HepG2 (cell line): Measurements from ENCODE around the gene GLYAT. TPM values are rescaled to one million over a fixed set of nuclear protein-coding genes. Genes with fewer than 3 reads are reported as not detected.

Experiments used
- ATAC-seq: fragments of 200-7000 bp; cut with Tn5 transposase; 3 replicates; pipeline ENCODE4 v1.9.1; 2020; ENCODE audit warnings: mild to moderate bottlenecking, moderate library complexity
- BruUV-seq: library from RNA; stranded (reverse); fragments of 400-500 nt; replicated peaks from 2 replicates; lab custom pipeline; 2021; lab: Mats Ljungman, UMichigan
- CTCF ChIA-PET: fragments of 300-600 bp; formaldehyde crosslinking; extraction: SDS; loops from one replicate; lab custom pipeline; 2021; ENCODE audit warnings: low total read pairs, inconsistent platforms, low intra/inter-chr PET ratio; lab: Yijun Ruan, JAX
- POLR2A ChIA-PET: fragments of 350-600 bp; sonication (Branson Sonifier 250); formaldehyde crosslinking; loops from one replicate; lab custom pipeline; 2020; ENCODE audit warnings: antibody characterized with exemption, inconsistent platforms; lab: Yijun Ruan, JAX
- DNase-seq: peaks from one replicate; pipeline ENCODE4 v3.0.0-alpha.2; 2015; ENCODE audit warnings: low spot score
- FAIRE-seq: peaks from 3 replicates; lab custom pipeline; 2011; peaks lifted over from hg19 to GRCh38; lab: Jason Lieb, UNC
- H2AFZ ChIP-seq: one replicate; pipeline ENCODE4 v1.6.1; 2011; ENCODE audit warnings: low read length, inconsistent platforms
- H3K27ac ChIP-seq: fragments of 300-600 bp; 3 replicates; pipeline ENCODE4 v1.8.0; 2011; ENCODE audit warnings: mixed run types, mild to moderate bottlenecking, mixed read lengths, low read length, inconsistent platforms; ENCODE audit not compliant: insufficient read depth; ENCODE audit errors: extremely low read length
- H3K27me3 ChIP-seq, 2 experiments: fragments of 200-600 bp in 1 of 2; 2 replicates in 1 of 2; 3 replicates in 1 of 2; pipeline versions ENCODE4 v1.6.0 to v1.8.0; 2011; ENCODE audit warnings: low read length in 2 of 2, mild to moderate bottlenecking in 2 of 2, moderate library complexity in 2 of 2, inconsistent platforms in 1 of 2; ENCODE audit not compliant: insufficient read depth in 2 of 2, control insufficient read depth in 1 of 2
- H3K36me3 ChIP-seq, 2 experiments: fragments of 200-600 bp in 1 of 2; replicated peaks in 1 of 2; 2 replicates in 1 of 2; 3 replicates in 1 of 2; pipeline versions ENCODE4 v1.5.1 to v1.8.0; 2011; ENCODE audit warnings: low read length in 2 of 2, inconsistent platforms in 1 of 2; ENCODE audit not compliant: insufficient read depth in 2 of 2, control insufficient read depth in 1 of 2
- H3K4me1 ChIP-seq: 2 replicates; pipeline ENCODE4 v1.5.1; 2012; ENCODE audit warnings: low read length, inconsistent platforms; ENCODE audit not compliant: insufficient read depth
- H3K4me2 ChIP-seq: 2 replicates; pipeline ENCODE4 v1.6.0; 2011; ENCODE audit warnings: low read depth, low read length, inconsistent platforms
- H3K4me3 ChIP-seq, 3 experiments: fragments of 200-600 bp in 1 of 3; sonication (generic), shearing (Covaris generic) in 1 of 3; replicated peaks in 1 of 3; 2 replicates each; pipeline ENCODE4 v1.5.1; 2011 to 2016; ENCODE audit warnings: low read length in 3 of 3, inconsistent platforms in 2 of 3, low read depth in 2 of 3, mild to moderate bottlenecking in 2 of 3, control low read depth in 1 of 3, mixed read lengths in 1 of 3; ENCODE audit not compliant: insufficient read depth in 1 of 3
- H3K79me2 ChIP-seq: one replicate; pipeline ENCODE4 v1.6.1; 2011; ENCODE audit warnings: low read length, inconsistent platforms; ENCODE audit not compliant: insufficient read depth
- H3K9ac ChIP-seq: 2 replicates; pipeline ENCODE4 v1.6.0; 2011; ENCODE audit warnings: mild to moderate bottlenecking, low read depth, low read length, inconsistent platforms; ENCODE audit not compliant: insufficient read depth
- H3K9me3 ChIP-seq: 2 replicates; pipeline ENCODE4 v1.5.1; 2012; ENCODE audit warnings: mild to moderate bottlenecking, low read length
- H4K20me1 ChIP-seq: 2 replicates; pipeline ENCODE4 v1.6.0; 2011; ENCODE audit warnings: inconsistent platforms, mild to moderate bottlenecking, low read length, moderate library complexity; ENCODE audit not compliant: insufficient read depth
- ARID3A ChIP-seq: IDR thresholded peaks from 2 replicates; pipeline ENCODE4 v1.6.1; 2012; ENCODE audit warnings: low read depth, low read length, improper control_type of control experiment
- CBFB ChIP-seq: sonication (generic); formaldehyde crosslinking; IDR thresholded peaks from 2 replicates; pipeline ENCODE4 v1.4.0; 2020; ENCODE audit warnings: missing genetic modification reagents
- HNF4G ChIP-seq, 2 experiments: sonication (generic) in 1 of 2; formaldehyde crosslinking in 1 of 2; IDR thresholded peaks; 2 replicates each; pipeline versions ENCODE4 v1.4.0 to v1.6.1; 2011 to 2020; ENCODE audit warnings: borderline replicate concordance in 2 of 2, low read depth in 2 of 2, mild to moderate bottlenecking in 2 of 2, low read length in 1 of 2, missing genetic modification reagents in 1 of 2, moderate library complexity in 1 of 2
- KLF12 ChIP-seq: sonication (generic); formaldehyde crosslinking; IDR thresholded peaks from 2 replicates; pipeline ENCODE4 v1.4.0; 2020; ENCODE audit warnings: missing genetic modification reagents, borderline replicate concordance
- MIER2 ChIP-seq: IDR thresholded peaks from 2 replicates; pipeline ENCODE4 v1.6.1; 2016; ENCODE audit warnings: missing biosample characterization, missing genetic modification reagents
- RXRB ChIP-seq: IDR thresholded peaks from 2 replicates; pipeline ENCODE4 v1.6.1; 2016; ENCODE audit warnings: borderline replicate concordance, missing genetic modification reagents, missing compliant biosample characterization
- SIN3A ChIP-seq: IDR thresholded peaks from 2 replicates; pipeline ENCODE4 v1.6.1; 2011; ENCODE audit warnings: low read depth, mild to moderate bottlenecking, control low read depth, low read length, borderline replicate concordance
- ZC3H13 ChIP-seq: sonication (generic); formaldehyde crosslinking; IDR thresholded peaks from 2 replicates; pipeline ENCODE4 v1.8.1; 2023; ENCODE audit warnings: mild to moderate bottlenecking, missing genetic modification reagents, moderate library complexity
- ZFY ChIP-seq: sonication (generic); formaldehyde crosslinking; IDR thresholded peaks from 2 replicates; pipeline ENCODE4 v1.4.0; 2020; ENCODE audit warnings: missing genetic modification reagents
- ZNF34 ChIP-seq: sonication (generic); formaldehyde crosslinking; IDR thresholded peaks from 2 replicates; pipeline ENCODE4 v1.4.0; 2020; ENCODE audit warnings: mild to moderate bottlenecking, missing genetic modification reagents, borderline replicate concordance
- ZNF607 ChIP-seq: sonication (generic); formaldehyde crosslinking; IDR thresholded peaks from 2 replicates; pipeline ENCODE4 v1.5.1; 2020; ENCODE audit warnings: missing genetic modification reagents, mild to moderate bottlenecking, borderline replicate concordance
- ZSCAN12 ChIP-seq: sonication (generic); formaldehyde crosslinking; IDR thresholded peaks from 2 replicates; pipeline ENCODE4 v1.9.0; 2021; ENCODE audit warnings: mild to moderate bottlenecking, missing genetic modification reagents
- WGBS: methylation state at CpG from one replicate; pipeline ENCODE4 v1.1.6; 2017; ENCODE audit warnings: low lambda C conversion rate; 5-methylcytosine and 5-hydroxymethylcytosine counted together
- in situ Hi-C: cut with HindIII; loops from 2 replicates; pipeline ENCODE4 v1.10.0; 2017; ENCODE audit warnings: low pct_unique_long_range_greater_than_20kb; ENCODE audit not compliant: extremely low pct_ligation_motif_present
- intact Hi-C: fragments of 100-400 bp; cut with micrococcal nuclease; formaldehyde crosslinking; loops from one replicate; pipeline ENCODE4 v1.10.0; 2022; ENCODE audit not compliant: unreplicated experiment
- polyA plus RNA-seq, 8 experiments: library from polyadenylated mRNA; depleted of rRNA in 3 of 8; stranded (reverse) in 7 of 8; unstranded in 1 of 8; fragments of >200 nt; fragmentation: Illumina TruSeq in 4 of 8; extraction: Trizol in 4 of 8; gene quantifications; 2 replicates each; pipeline versions ENCODE4 v1.2.1 to v1.2.3, GENCODE V29; 2011 to 2016; ENCODE audit warnings: low read depth in 4 of 8, missing spikeins in 1 of 8, mixed read lengths in 1 of 8; ENCODE audit not compliant: insufficient read depth in 1 of 8
- total RNA-seq, 5 experiments: library from RNA; depleted of rRNA; stranded (reverse); fragments of >200 nt; fragmentation: Illumina TruSeq; extraction: Trizol; gene quantifications; 2 replicates each; pipeline ENCODE4 v1.2.3, GENCODE V29; 2016; ENCODE audit warnings: low read depth in 1 of 5
- TF ChIP-seq, protein P1 (sequence below): sonication (generic); formaldehyde crosslinking; IDR thresholded peaks from 2 replicates; pipeline ENCODE4 v1.8.0; 2023; ENCODE audit warnings: mild to moderate bottlenecking, missing genetic modification reagents
- TF ChIP-seq, protein P2 (sequence below): sonication (generic); formaldehyde crosslinking; IDR thresholded peaks from 2 replicates; pipeline ENCODE4 v1.5.0; 2020; ENCODE audit warnings: missing genetic modification reagents, mild to moderate bottlenecking, borderline replicate concordance

GLYAT gene
- total and polyA plus RNA-seq, 2 of the 13 experiments (the other 11 are each of a cell fraction or from before 2014, with no cell fraction given), result not detected

DNA sequence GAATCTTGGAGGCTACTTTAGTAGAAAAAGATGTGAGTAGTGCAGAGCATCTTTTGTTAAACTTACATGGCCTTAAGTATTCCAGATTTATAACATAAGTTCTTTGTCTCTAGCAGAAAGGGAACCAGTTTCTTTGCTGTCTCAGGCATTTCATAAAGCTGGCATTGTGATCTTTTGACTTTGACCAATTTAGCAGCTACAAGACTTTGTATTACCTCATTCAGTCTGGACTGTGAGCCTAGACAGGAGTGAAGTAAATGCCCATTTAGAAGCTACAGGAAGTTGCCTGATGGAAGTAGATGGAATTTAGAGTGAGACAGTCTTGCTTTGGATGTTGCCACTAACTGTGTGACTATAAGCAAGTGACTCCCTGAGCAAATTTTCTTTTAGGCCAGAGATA, 25.7 kb upstream of the GLYAT start:
- BruUV-seq, result no TSS peak
- in situ Hi-C loops, result no loop called here
- Histone ChIP-seq H3K79me2 (no peaks in the 10 kb centered on the region), H3K9ac (no peak overlapping the region), H3K4me2 (no peak overlapping the region), H2AFZ (no peak overlapping the region), H3K4me1 (peaks cover 30% of the 10 kb centered on the region), H3K36me3 (no peaks in the 10 kb centered on the region), H3K9me3 (no peaks in the 10 kb centered on the region), H3K4me3 (no peak overlapping the region), H3K27ac (no peak overlapping the region), H4K20me1 (no peaks in the 10 kb centered on the region), H3K27me3 (no peaks in the 10 kb centered on the region)
- intact Hi-C loops, result no loop called here
- ChIA-PET CTCF (no interaction called here), POLR2A (no interaction called here)
- TF ChIP-seq MIER2 (CRISPR knock-in tag) (no peak), HNF4G (IDR thresholded peaks at IDR 0.05; ENCODE audit: borderline replicate concordance, low read depth, low read length) (0 out of 2 replicates have a peak, but pooled peaks have one; percentile 19), HNF4G (CRISPR knock-in tag; IDR thresholded peaks at IDR 0.05; ENCODE audit: borderline replicate concordance, low read depth) (no peak), RXRB (no peak)
- ATAC-seq (no peak), DNase-seq (no peak), FAIRE-seq (no peak)

- H3K79me2 ChIP-seq, result no peaks in the 10 kb centered on the region
- no peak overlapping the region for H3K9ac ChIP-seq
- BruUV-seq, result no TSS peak
- no peak for DNase-seq
- in situ Hi-C loops, result no loop called here
- no peak overlapping the region for H3K4me3 ChIP-seq
- 27% methylated on average over 5 of the region's 5 CpGs for WGBS
- no peaks in the 10 kb centered on the region for H3K36me3 ChIP-seq
- H3K4me2 ChIP-seq, result no peak overlapping the region
- peaks cover 0 to 1% of the 10 kb centered on the region in 2 experiments; a peak in 1 of 5 replicates for H3K27me3 ChIP-seq
- no peak overlapping the region for H3K27ac ChIP-seq
- no peak for ATAC-seq
- FAIRE-seq, result no peak
- no peak overlapping the region for H2AFZ ChIP-seq
- peaks cover 22% of the 10 kb centered on the region for H3K9me3 ChIP-seq
- H4K20me1 ChIP-seq, result no peaks in the 10 kb centered on the region
- POLR2A ChIA-PET, result no interaction called here
- CTCF ChIA-PET, result no interaction called here
- intact Hi-C loops, result no loop called here
- no peaks in the 10 kb centered on the region for H3K4me1 ChIP-seq
- TF ChIP-seq SIN3A, result no peak
- no peak for TF ChIP-seq ZC3H13 (CRISPR knock-in tag)
- no peak for TF ChIP-seq ZNF34 (CRISPR knock-in tag)
- TF ChIP-seq, protein P1, sequence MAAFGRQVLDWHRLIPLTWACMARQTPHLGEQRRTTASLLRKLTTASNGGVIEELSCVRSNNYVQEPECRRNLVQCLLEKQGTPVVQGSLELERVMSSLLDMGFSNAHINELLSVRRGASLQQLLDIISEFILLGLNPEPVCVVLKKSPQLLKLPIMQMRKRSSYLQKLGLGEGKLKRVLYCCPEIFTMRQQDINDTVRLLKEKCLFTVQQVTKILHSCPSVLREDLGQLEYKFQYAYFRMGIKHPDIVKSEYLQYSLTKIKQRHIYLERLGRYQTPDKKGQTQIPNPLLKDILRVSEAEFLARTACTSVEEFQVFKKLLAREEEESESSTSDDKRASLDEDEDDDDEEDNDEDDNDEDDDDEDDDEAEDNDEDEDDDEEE (CRISPR knock-in tag), result no peak
- TF ChIP-seq CBFB (CRISPR knock-in tag), result no peak
- no peak for TF ChIP-seq ZFY
- no peak for TF ChIP-seq ZSCAN12 (CRISPR knock-in tag)
- TF ChIP-seq, protein P2, sequence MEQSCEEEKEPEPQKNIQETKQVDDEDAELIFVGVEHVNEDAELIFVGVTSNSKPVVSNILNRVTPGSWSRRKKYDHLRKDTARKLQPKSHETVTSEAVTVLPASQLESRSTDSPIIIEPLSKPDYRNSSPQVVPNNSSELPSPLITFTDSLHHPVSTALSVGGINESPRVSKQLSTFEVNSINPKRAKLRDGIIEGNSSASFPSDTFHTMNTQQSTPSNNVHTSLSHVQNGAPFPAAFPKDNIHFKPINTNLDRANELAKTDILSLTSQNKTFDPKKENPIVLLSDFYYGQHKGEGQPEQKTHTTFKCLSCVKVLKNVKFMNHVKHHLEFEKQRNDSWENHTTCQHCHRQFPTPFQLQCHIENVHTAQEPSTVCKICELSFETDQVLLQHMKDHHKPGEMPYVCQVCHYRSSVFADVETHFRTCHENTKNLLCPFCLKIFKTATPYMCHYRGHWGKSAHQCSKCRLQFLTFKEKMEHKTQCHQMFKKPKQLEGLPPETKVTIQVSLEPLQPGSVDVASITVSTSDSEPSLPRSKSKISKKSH, result no peak
- TF ChIP-seq ZNF607, result no peak
- no peak for TF ChIP-seq KLF12
- no peak for TF ChIP-seq ARID3A
Observed at GRCh38 chr11:58745705-58746364, 14.1 kb upstream of the GLYAT start.
